HepG2 (cell line): ENCODE measurements around the gene UAP1L1. TPM values are rescaled to one million over a fixed set of nuclear protein-coding genes. Genes with fewer than 3 reads are reported as not detected.

Experiments used
- AGO1 ChIP-seq: fragments of 200-400 bp; formaldehyde crosslinking; IDR thresholded peaks from 2 replicates; pipeline ENCODE4 v1.6.1; 2017; ENCODE audit warnings: mild to moderate bottlenecking, low read depth, low read length, moderate library complexity; ENCODE audit not compliant: poor library complexity, severe bottlenecking
- HMGXB3 ChIP-seq: sonication (generic); formaldehyde crosslinking; IDR thresholded peaks from 2 replicates; pipeline ENCODE4 v1.4.0; 2020; ENCODE audit warnings: missing genetic modification reagents, borderline replicate concordance
- KDM3A ChIP-seq: IDR thresholded peaks from 2 replicates; pipeline ENCODE4 v1.6.1; 2018; ENCODE audit warnings: low read depth, missing compliant biosample characterization
- KLF12 ChIP-seq: sonication (generic); formaldehyde crosslinking; IDR thresholded peaks from 2 replicates; pipeline ENCODE4 v1.4.0; 2020; ENCODE audit warnings: missing genetic modification reagents, borderline replicate concordance
- KMT2B ChIP-seq: IDR thresholded peaks from 2 replicates; pipeline ENCODE4 v1.6.1; 2016; ENCODE audit warnings: missing genetic modification reagents, missing compliant biosample characterization
- NCOA5 ChIP-seq: sonication (generic); formaldehyde crosslinking; IDR thresholded peaks from 2 replicates; pipeline ENCODE4 v1.4.0; 2020; ENCODE audit warnings: missing genetic modification reagents
- PAXIP1 ChIP-seq: sonication (generic); formaldehyde crosslinking; conservative IDR thresholded peaks from 2 replicates; pipeline ENCODE4 v1.4.0; 2020; ENCODE audit warnings: mild to moderate bottlenecking, missing genetic modification reagents, moderate library complexity
- SP4 ChIP-seq: sonication (generic); formaldehyde crosslinking; IDR thresholded peaks from 2 replicates; pipeline ENCODE4 v1.8.1; 2023; ENCODE audit warnings: mild to moderate bottlenecking, missing genetic modification reagents
- ZGPAT ChIP-seq: IDR thresholded peaks from 2 replicates; pipeline ENCODE4 v1.6.1; 2016; ENCODE audit warnings: mild to moderate bottlenecking
- ZNF558 ChIP-seq: sonication (generic); formaldehyde crosslinking; IDR thresholded peaks from 2 replicates; pipeline ENCODE4 v1.9.0; 2022; ENCODE audit warnings: mild to moderate bottlenecking, missing genetic modification reagents, borderline replicate concordance
- polyA plus RNA-seq, 8 experiments: library from polyadenylated mRNA; depleted of rRNA in 3 of 8; stranded (reverse) in 7 of 8; unstranded in 1 of 8; fragments of >200 nt; fragmentation: Illumina TruSeq in 4 of 8; extraction: Trizol in 4 of 8; gene quantifications; 2 replicates each; pipeline versions ENCODE4 v1.2.1 to v1.2.3, GENCODE V29; 2011 to 2016; ENCODE audit warnings: low read depth in 4 of 8, missing spikeins in 1 of 8, mixed read lengths in 1 of 8; ENCODE audit not compliant: insufficient read depth in 1 of 8
- total RNA-seq, 5 experiments: library from RNA; depleted of rRNA; stranded (reverse); fragments of >200 nt; fragmentation: Illumina TruSeq; extraction: Trizol; gene quantifications; 2 replicates each; pipeline ENCODE4 v1.2.3, GENCODE V29; 2016; ENCODE audit warnings: low read depth in 1 of 5
- TF ChIP-seq, protein P1 (sequence below): sonication (generic); formaldehyde crosslinking; IDR thresholded peaks from 2 replicates; pipeline ENCODE4 v1.8.0; 2022; ENCODE audit warnings: mild to moderate bottlenecking, missing genetic modification reagents, moderate library complexity
- TF ChIP-seq, protein P2 (sequence below): IDR thresholded peaks from 2 replicates; pipeline ENCODE4 v1.6.1; 2016; ENCODE audit warnings: low read depth, control low read depth

UAP1L1 gene
- total and polyA plus RNA-seq, 2 of the 13 experiments (the other 11 are each of a cell fraction or from before 2014, with no cell fraction given), result 5.4 to 6.4 TPM

- TF ChIP-seq PAXIP1 (CRISPR knock-in tag) (peak; percentile 26; the same call in 1 of the 2 replicates), ZNF558 (CRISPR knock-in tag) (no peak), NCOA5 (no peak), AGO1 (peak; percentile 89), KMT2B (CRISPR knock-in tag) (peak; percentile 79; the same call in 1 of the 2 replicates), ZGPAT (peak; percentile 86), HMGXB3 (CRISPR knock-in tag) (no peak), KLF12 (0 out of 2 replicates have a peak, but pooled peaks have one; percentile 27), SP4 (peak; percentile 85), KDM3A (0 out of 2 replicates have a peak, but pooled peaks have one; percentile 64)
- TF ChIP-seq, protein P1, sequence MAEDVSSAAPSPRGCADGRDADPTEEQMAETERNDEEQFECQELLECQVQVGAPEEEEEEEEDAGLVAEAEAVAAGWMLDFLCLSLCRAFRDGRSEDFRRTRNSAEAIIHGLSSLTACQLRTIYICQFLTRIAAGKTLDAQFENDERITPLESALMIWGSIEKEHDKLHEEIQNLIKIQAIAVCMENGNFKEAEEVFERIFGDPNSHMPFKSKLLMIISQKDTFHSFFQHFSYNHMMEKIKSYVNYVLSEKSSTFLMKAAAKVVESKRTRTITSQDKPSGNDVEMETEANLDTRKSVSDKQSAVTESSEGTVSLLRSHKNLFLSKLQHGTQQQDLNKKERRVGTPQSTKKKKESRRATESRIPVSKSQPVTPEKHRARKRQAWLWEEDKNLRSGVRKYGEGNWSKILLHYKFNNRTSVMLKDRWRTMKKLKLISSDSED, result no peak
- TF ChIP-seq, protein P2, sequence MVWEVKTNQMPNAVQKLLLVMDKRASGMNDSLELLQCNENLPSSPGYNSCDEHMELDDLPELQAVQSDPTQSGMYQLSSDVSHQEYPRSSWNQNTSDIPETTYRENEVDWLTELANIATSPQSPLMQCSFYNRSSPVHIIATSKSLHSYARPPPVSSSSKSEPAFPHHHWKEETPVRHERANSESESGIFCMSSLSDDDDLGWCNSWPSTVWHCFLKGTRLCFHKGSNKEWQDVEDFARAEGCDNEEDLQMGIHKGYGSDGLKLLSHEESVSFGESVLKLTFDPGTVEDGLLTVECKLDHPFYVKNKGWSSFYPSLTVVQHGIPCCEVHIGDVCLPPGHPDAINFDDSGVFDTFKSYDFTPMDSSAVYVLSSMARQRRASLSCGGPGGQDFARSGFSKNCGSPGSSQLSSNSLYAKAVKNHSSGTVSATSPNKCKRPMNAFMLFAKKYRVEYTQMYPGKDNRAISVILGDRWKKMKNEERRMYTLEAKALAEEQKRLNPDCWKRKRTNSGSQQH (CRISPR knock-in tag), result peak; percentile 45
Observed at GRCh38 chr9:137086531-137087408, 9.5 kb downstream of the UAP1L1 start, which contains the start of gene MAN1B1 (continued).
